Ishikawa (cell line): Measurements from ENCODE around the gene BLOC1S3.

Experiments
- CREB1 ChIP-seq: IDR thresholded peaks from 2 replicates; pipeline ENCODE4 v1.6.1; 2012; ENCODE audit warnings: low read depth
- EGR1 ChIP-seq: IDR thresholded peaks from 2 replicates; pipeline ENCODE4 v1.6.1; 2012
- EP300 ChIP-seq: IDR thresholded peaks from 2 replicates; pipeline ENCODE4 v1.6.1; 2012; ENCODE audit warnings: borderline replicate concordance
- FOXM1 ChIP-seq: IDR thresholded peaks from 2 replicates; pipeline ENCODE4 v1.6.1; 2012; ENCODE audit warnings: low read depth, borderline replicate concordance
- RAD21 ChIP-seq: IDR thresholded peaks from 2 replicates; pipeline ENCODE4 v1.6.1; 2012; ENCODE audit warnings: low read depth
- TAF1 ChIP-seq: IDR thresholded peaks from 2 replicates; pipeline ENCODE4 v1.6.1; 2012; ENCODE audit warnings: low read depth, mild to moderate bottlenecking
- TCF12 ChIP-seq: IDR thresholded peaks from 2 replicates; pipeline ENCODE4 v1.6.1; 2012; ENCODE audit warnings: low read depth
- TEAD4 ChIP-seq: IDR thresholded peaks from 2 replicates; pipeline ENCODE4 v1.6.1; 2012
- YY1 ChIP-seq: IDR thresholded peaks from 2 replicates; pipeline ENCODE4 v1.6.1; 2012; ENCODE audit warnings: low read depth
- TF ChIP-seq, protein P1 (sequence below): IDR thresholded peaks from 2 replicates; pipeline ENCODE4 v1.6.1; 2012; ENCODE audit warnings: low read depth, mild to moderate bottlenecking
- TF ChIP-seq, protein P2 (sequence below): IDR thresholded peaks from 2 replicates; pipeline ENCODE4 v1.6.1; 2012
- TF ChIP-seq, protein P3 (sequence below): IDR thresholded peaks from 2 replicates; pipeline ENCODE4 v1.6.1; 2012

DNA sequence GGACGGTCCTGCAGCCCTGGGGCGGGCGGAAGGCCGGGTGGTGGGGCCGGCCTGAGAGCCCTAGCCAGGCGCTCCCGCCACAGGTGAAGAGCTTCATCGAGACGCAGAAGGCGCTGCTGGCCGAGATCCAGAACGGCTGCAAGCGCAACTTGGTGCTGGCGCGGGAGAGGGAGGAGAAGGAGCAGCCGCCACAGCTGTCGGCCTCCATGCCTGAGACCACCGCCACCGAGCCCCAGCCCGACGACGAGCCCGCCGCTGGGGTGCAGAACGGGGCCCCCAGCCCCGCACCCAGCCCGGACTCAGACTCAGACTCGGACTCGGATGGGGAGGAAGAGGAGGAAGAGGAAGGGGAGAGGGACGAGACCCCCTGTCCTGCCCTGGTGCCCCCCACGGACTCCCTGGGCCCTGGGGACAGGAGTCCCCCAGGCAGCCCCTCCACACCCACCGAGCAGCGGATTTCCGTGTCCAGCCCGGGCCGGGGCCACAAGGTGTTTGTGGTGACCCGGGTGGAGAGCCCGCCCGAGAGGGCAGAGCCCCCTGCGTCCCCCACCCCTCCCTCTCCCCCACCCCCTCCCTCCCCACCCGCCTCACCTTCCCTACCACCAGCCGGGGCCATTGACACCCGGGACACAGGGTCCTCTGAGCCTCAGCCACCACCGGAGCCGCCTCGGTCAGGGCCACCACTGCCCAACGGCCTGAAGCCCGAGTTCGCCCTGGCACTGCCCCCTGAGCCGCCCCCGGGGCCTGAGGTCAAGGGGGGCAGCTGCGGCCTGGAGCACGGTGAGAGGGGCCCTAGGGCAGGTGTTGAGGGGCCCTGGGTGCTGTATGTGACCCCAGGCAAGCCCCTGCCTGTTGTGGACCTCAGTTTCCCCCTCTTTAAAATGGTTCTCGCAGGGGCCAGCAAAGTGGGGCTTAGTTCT, 33.1 kb upstream of the BLOC1S3 start:
- TF ChIP-seq TAF1 = no peak
- no peak for TF ChIP-seq EP300
- no peak for TF ChIP-seq CREB1
- TF ChIP-seq TEAD4 = no peak
- TF ChIP-seq, protein P1, sequence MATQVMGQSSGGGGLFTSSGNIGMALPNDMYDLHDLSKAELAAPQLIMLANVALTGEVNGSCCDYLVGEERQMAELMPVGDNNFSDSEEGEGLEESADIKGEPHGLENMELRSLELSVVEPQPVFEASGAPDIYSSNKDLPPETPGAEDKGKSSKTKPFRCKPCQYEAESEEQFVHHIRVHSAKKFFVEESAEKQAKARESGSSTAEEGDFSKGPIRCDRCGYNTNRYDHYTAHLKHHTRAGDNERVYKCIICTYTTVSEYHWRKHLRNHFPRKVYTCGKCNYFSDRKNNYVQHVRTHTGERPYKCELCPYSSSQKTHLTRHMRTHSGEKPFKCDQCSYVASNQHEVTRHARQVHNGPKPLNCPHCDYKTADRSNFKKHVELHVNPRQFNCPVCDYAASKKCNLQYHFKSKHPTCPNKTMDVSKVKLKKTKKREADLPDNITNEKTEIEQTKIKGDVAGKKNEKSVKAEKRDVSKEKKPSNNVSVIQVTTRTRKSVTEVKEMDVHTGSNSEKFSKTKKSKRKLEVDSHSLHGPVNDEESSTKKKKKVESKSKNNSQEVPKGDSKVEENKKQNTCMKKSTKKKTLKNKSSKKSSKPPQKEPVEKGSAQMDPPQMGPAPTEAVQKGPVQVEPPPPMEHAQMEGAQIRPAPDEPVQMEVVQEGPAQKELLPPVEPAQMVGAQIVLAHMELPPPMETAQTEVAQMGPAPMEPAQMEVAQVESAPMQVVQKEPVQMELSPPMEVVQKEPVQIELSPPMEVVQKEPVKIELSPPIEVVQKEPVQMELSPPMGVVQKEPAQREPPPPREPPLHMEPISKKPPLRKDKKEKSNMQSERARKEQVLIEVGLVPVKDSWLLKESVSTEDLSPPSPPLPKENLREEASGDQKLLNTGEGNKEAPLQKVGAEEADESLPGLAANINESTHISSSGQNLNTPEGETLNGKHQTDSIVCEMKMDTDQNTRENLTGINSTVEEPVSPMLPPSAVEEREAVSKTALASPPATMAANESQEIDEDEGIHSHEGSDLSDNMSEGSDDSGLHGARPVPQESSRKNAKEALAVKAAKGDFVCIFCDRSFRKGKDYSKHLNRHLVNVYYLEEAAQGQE = no peak
- no peak for TF ChIP-seq TCF12
- TF ChIP-seq, protein P2, sequence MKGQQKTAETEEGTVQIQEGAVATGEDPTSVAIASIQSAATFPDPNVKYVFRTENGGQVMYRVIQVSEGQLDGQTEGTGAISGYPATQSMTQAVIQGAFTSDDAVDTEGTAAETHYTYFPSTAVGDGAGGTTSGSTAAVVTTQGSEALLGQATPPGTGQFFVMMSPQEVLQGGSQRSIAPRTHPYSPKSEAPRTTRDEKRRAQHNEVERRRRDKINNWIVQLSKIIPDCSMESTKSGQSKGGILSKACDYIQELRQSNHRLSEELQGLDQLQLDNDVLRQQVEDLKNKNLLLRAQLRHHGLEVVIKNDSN = no peak
- TF ChIP-seq FOXM1 = no peak
- no peak for TF ChIP-seq EGR1
- no peak for TF ChIP-seq RAD21
- TF ChIP-seq YY1 = no peak
- TF ChIP-seq, protein P3, sequence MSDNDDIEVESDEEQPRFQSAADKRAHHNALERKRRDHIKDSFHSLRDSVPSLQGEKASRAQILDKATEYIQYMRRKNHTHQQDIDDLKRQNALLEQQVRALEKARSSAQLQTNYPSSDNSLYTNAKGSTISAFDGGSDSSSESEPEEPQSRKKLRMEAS = no peak
